ENCODE results near the gene ZBTB46.
"Not testable (repeated sequence)": the region's sequence is repeated elsewhere in the genome, so short reads cannot be mapped to it uniquely, and the experiment has no call there.

ZBTB46 gene

GRCh38 chr20:63783970-63784369, 47.1 kb downstream of the ZBTB46 start:
- no peak for DNase-seq

DNA sequence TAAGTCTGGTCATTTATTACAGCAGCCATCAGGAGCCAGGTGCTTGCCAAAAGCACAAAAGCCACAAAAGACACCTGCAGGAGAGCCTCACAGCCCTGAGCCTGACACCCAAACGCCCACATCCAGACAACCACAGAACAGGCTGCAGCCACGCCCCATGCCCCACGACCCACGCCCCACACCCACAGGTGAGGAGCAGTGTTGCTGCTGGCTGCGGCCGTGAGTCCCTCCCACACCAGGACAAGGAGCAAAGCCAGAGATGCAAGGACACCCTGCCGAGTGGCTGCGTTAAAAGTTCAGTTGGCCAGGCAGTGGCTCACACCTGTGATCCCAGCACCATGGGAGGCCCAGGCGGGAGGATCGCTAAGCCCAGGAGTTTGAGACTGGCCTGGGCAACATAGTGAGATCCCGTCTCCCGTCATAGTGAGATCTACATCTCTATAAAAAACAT, 48.5 kb downstream of the ZBTB46 start:
- no peak for DNase-seq

GRCh38 chr20:63782051-63782471, 49.0 kb downstream of the ZBTB46 start:
- DNase-seq, result peak; percentile 44

DNA sequence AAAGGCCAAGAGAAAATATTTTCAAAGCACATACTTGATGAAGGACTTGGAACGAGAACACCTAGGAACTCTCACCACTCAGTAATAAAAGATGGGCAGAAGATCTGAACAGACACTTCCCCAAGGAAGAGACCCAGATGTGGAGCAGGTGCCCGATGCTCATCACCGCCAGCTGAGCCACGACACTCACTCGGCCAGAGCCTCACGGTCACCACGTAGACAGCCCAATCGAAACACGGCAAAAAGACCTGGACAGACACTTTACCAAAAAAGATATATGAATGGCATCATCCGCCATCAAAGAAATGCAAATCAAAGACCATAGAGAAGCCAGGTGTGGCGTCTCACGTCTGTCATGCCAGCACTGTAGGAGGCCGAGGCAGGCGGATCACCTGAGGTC, 49.9 kb downstream of the ZBTB46 start:
- no peak for DNase-seq

DNA sequence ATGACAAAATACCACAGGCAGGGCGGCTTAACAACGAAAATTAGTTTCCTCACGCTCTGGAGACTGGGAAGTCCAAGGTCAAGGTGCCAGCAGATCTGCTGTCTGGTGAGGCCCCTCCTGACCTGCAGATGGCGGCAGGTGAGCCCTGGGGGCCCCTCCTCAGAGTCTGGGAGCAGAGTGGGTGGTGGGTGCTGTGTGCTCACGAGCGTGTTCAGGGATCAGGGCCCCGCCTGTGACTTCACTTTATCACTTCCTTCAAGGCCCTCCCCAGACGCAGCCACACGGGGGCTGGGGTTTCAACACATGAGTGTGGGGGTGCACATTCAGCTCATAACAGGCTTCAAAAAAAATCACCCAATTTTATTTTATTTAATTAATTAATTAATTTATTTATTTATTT, 52.2 kb downstream of the ZBTB46 start:
- no peak for DNase-seq

DNA sequence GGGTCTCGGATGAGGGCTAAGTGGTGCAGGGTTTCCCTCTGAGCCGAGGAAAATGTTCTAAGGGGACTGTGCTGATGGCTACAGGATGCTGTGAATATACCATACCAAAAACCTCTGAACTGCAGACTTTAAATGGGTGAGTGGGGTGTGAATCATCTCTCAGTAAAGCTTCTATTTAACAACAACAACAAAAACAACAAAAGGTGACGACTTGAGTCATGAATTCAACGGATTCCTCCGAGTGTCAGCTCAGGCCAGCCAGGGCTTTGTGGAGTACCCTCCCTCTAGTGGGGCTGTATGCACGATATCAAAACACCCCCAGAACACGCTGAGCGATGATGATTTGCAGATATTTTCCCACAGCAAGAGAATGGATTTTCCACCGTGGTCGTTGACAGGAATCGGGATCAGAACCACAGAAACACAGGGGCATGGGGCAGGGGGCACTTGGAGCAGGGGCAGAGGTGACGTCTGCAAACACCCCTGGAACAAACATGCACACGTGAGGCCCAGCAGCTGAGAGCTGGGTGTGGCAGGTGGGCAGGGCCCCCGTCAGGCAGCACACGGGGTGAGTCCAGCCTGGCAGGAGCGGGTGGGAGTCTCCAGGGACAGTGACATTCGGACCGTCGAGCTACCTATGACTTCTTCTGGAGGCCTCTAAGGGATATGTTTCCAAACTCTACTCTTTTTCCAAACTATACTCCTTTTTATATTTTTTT, 52.9 kb downstream of the ZBTB46 start:
- no peak for DNase-seq

DNA sequence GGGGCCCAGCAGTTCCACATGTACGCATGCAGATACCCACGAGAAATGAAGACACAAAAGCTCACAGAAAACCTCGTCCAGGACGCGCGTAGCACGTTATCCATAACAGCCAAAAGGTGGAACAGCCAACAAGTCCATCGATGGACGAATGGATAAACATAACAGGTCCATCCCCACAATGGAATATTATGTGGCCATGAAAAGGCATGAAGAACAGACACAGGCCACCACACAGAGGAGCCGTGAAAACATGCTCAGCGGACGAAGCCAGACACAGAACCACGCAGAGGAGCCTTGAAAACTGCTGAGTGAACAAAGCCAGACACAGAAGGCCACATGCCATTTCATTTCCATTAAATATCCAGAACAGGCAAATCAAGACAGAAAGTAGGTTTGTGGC, 53.5 kb downstream of the ZBTB46 start:
- DNase-seq, result no peak

GRCh38 chr20:63776875-63777274, 54.2 kb downstream of the ZBTB46 start:
- not testable (repeated sequence) for DNase-seq

DNA sequence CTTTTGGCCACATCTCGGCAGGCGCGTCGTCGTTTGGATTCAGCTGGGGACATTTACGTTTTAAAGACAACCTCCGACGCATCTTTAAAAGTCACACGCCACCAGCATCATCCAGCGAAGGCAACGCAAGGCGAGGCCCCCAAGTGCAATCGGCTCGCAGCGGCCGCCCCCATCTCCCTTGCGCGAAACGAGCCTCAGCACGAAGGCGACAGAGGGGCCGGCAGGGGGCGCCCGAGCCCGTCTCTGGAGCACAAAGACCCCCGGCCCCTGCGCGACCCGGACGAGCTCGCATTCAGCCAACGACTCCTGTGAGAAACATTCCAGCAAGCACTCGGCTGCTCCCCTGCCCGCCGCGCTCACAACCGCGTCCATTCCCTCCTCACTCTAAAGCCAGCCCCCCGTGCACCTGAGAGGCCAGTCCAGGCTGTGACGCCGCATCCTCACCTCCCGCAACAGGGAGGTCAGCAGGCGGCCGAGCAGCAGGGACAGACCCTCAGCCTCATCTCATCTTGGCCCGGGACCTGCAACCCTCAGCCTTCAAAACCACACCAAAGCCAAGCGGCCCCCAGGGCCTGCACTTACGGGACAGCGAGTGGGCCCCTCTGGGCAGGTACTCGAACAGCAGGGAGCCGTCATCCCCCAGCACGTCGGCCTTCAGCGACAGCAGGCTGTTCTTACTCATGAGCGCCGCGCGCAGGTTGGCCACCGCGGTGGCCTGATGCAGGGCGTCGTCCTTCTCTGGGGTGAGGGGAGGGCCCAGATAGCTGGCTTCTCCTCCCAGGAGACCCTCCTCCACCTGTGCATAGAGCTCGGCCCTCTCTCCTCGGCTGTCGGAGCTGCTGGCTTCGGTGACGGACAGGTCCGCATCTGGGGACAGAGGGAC, 55.7 kb downstream of the ZBTB46 start:
- DNase-seq, result peak; percentile 57

GRCh38 chr20:63774306-63774705, 56.8 kb downstream of the ZBTB46 start:
- DNase-seq, result no peak

DNA sequence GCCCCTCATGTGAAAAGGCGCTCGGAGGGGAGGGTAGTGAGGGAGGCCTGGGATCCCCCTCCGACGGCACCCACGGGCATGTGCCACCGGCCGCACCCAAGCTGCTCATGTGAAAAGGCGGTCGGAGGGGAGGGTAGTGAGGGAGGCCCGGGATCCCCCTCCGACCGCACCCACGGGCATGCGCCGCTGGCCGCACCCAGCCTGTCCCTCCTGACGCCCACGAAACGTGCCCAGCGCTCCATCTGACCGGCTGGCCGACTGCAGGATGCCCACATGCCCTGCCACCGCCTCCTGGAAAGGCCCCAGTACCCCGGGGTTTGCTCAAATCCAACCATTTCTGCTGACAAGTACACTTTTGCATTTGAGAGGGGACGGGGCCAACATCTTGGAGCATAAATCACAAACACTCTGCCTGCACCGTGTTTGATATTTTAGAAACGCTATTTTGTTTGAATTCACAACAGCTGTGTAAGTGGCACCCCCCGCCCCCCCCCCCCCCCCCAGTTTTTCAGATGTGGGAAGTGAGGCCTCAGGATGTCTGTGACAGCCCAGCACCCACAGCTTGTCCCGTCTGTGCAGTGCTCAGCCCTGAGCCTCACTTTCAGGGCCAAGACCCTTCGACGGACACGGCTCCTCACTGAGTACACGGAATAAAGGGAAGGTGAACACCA, 57.4 kb downstream of the ZBTB46 start:
- DNase-seq, result no peak

DNA sequence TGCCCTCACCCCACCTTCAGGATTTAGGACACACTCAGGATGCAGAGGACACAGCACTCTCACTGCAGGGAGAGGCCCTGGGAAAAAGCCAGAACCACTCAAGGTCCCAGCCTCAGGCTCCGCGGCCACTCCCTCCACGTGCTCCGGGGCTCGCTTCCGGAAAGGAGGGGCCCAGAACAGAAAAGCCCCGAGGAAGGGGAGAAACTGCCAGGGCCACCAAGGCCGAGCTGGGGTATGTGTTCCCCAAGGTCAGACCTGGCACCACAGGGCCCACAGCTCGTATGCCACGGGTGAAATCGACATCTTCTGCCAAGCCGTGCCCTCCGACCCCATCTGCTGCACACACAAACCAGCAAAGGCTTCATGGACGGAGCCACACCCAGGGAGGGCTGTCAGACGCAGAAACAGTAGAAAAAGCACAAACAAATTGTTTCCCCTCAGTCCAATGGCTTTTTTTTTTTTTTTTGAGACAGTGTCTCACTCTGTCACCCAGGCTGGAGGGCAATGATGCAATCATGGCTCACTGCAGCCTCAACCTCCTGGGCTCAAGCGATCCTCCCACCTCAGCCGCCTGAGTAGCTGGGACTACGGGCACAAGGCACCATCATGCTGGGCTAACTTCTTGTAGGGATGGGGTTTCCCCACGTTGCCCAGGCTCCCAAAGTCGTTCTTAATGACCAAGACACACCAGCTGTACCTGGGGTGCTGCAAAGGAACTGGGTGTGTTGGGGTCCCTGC, 58.1 kb downstream of the ZBTB46 start:
- DNase-seq, result no peak

DNA sequence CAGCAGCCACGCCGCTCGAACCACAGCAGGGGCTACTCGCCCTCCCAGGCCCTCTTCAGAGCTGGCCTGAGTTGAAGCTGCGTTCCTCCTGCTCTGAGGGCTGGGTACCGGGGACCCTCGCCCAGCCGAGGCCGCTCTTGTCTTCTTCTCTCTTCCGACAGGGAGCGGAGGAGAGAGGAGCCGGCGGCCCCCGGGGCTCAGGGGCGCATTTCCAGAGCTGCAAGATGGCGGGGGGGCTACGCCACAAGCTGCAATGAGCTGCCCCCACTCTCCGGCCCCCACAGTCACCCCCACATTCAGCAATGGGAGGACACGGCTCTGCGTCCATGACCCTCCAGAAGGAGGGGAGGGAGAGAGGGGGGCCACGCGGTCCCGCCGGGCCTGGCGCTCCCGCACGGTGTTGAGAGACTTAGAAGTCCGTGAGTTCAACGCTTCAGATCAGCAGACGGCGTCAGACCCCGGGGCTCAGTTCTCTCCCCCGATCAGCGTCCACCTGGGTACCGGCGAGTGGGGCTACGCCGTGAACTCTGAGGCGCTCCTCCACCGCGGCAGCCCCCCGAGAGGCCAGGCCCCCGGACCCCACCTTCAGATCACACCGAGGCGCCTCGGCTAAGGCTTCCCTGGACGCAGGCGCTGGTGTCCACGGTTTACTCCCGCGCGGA, 59.9 kb downstream of the ZBTB46 start:
- DNase-seq, result no peak

- no peak for DNase-seq
These were observed 61.1 kb downstream of the ZBTB46 start for GRCh38 chr20:63769891-63770474.

- no peak for DNase-seq
These were observed 62.2 kb downstream of the ZBTB46 start for GRCh38 chr20:63768591-63769515.

GRCh38 chr20:63767886-63768285, 63.2 kb downstream of the ZBTB46 start:
- no peak for DNase-seq

- DNase-seq, result no peak
These were observed 63.6 kb downstream of the ZBTB46 start for GRCh38 chr20:63767456-63767855.

GRCh38 chr20:63766695-63767426, 64.2 kb downstream of the ZBTB46 start:
- DNase-seq, result no peak

- no peak for DNase-seq
These were observed 65.2 kb downstream of the ZBTB46 start for GRCh38 chr20:63765902-63766301.

Measured in stimulated activated CD4-positive, alpha-beta T cell treated with anti-CD3 and anti-CD28 coated beads, Interleukin-15, amount 100 ng/mL, for 24 hours (primary cell).